Psoas muscle (tissue), 8 donors: ENCODE measurements around the gene GSC2. TPM values are rescaled to one million over a fixed set of nuclear protein-coding genes. Genes with fewer than 3 reads are reported as not detected.

Experiments
- ATAC-seq, 4 donors: fragments of 200-7000 bp; cut with Tn5 transposase; one replicate each; pipeline ENCODE4 v1.9.1; 2020; ENCODE audit warnings: moderate library complexity in 3 of 4, mild to moderate bottlenecking in 2 of 4
- DNase-seq, 2 donors: peaks; one replicate each; pipeline ENCODE4 v3.0.0-alpha.2; 2020
- H3K27ac ChIP-seq: fragments of 200-600 bp; one replicate; pipeline ENCODE4 v1.8.0; 2022
- H3K27me3 ChIP-seq, 3 donors: fragments of 200-600 bp in 1 of 3; one replicate each; pipeline versions ENCODE4 v1.6.1 to v1.8.0; 2013 to 2022; ENCODE audit warnings: low read length in 2 of 3, mild to moderate bottlenecking in 2 of 3, moderate library complexity in 1 of 3; ENCODE audit not compliant: insufficient read depth in 3 of 3
- H3K36me3 ChIP-seq, 2 donors: fragments of 200-600 bp in 1 of 2; one replicate each; pipeline versions ENCODE4 v1.6.1 to v1.8.0; 2013 to 2022; ENCODE audit warnings: low read depth in 1 of 2, mild to moderate bottlenecking in 1 of 2, moderate library complexity in 1 of 2; ENCODE audit not compliant: insufficient read depth in 1 of 2
- H3K4me1 ChIP-seq: fragments of 200-600 bp; one replicate; pipeline ENCODE4 v1.8.0; 2022
- H3K4me3 ChIP-seq: fragments of 200-600 bp; one replicate; pipeline ENCODE4 v1.8.0; 2022; ENCODE audit warnings: mild to moderate bottlenecking
- H3K9me3 ChIP-seq: fragments of 200-600 bp; one replicate; pipeline ENCODE4 v1.8.0; 2022
- WGBS, 3 donors: extraction: QIAGEN DNeasy Blood & Tissue Kit; methylation state at CpG; one replicate each; pipeline versions ENCODE4 v1.1.6 to v1.1.7; 2013; 5-methylcytosine and 5-hydroxymethylcytosine counted together
- intact Hi-C, 2 donors: fragments of 100-400 bp; cut with DNase I; formaldehyde crosslinking; loops; one replicate each; pipeline versions ENCODE4 v1.11.0 to v1.14.2; 2022
- polyA plus RNA-seq, 3 donors: library from polyadenylated mRNA; stranded (reverse); fragments of 200-250 nt; gene quantifications; one replicate each; pipeline ENCODE4 v1.2.3, GENCODE V29; 2013
- total RNA-seq, 4 donors: library from RNA; stranded (reverse); fragmentation: NEBNext Ultra II Directional in 2 of 4; extraction: Animal tissue kit (Norgen Biotek cat#: 25700) in 2 of 4; gene quantifications; one replicate each; pipeline versions ENCODE4 v1.2.1 to v1.2.4, GENCODE V29; 2021 to 2023
- TF ChIP-seq, protein P1 (sequence below): fragments of 200-600 bp; IDR thresholded peaks from one replicate; pipeline ENCODE4 v1.8.0; 2022; ENCODE audit warnings: antibody characterized with exemption
- donor health status: healthy with polysubstance abuse.
- donor health status: DM: no; HTN: no; CAD: no; lungs with moderate emphysema.
- donor health status: Bipolar disorder and iron deficiency.
- donor health status: healthy.
- donor health status: DM: yes; HTN: yes; CAD: no.
- donor health status: DM: no; HTN: no; CAD: no.
- donor health status: DM: no; HTN: no; CAD: no.
- donor health status: DM: yes; HTN: yes; CAD: no.

Gene GSC2
- total and polyA plus RNA-seq, 7 donors: not detected

DNA sequence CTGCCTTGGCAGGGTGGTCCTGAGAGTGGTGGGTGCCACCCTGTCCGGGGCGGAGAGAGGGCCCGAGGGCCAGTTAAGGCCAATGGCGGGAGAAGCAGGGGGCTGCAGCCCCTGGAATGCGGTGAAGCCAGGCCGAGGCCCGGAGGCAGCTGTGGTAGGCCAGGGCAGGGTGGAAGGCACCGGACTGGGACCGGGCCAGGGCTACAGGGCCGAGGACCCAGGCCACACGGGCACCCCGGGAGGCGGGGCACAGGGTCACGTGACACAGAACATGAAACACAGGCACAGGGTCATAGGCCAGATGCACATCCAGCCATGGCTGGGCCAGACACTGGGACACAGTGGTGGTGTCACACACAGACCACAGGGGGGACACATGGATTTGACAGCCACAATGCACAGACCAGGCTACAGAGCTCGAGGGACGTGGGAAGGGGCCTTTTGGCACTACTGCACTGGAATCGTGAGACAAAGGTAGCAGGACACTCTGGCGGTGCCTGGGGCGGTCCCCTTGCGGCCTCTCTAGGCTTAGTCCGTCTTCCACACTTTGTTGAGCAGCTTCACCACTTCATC is 25.6 kb upstream of the GSC2 start:
- WGBS, 3 donors: 65 to 71% (median 69%) methylated on average over 20 to 21 of the region's 21 CpGs
- TF ChIP-seq, protein P1, sequence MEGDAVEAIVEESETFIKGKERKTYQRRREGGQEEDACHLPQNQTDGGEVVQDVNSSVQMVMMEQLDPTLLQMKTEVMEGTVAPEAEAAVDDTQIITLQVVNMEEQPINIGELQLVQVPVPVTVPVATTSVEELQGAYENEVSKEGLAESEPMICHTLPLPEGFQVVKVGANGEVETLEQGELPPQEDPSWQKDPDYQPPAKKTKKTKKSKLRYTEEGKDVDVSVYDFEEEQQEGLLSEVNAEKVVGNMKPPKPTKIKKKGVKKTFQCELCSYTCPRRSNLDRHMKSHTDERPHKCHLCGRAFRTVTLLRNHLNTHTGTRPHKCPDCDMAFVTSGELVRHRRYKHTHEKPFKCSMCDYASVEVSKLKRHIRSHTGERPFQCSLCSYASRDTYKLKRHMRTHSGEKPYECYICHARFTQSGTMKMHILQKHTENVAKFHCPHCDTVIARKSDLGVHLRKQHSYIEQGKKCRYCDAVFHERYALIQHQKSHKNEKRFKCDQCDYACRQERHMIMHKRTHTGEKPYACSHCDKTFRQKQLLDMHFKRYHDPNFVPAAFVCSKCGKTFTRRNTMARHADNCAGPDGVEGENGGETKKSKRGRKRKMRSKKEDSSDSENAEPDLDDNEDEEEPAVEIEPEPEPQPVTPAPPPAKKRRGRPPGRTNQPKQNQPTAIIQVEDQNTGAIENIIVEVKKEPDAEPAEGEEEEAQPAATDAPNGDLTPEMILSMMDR: no peak
- no peak overlapping the region for H3K4me3 ChIP-seq
- DNase-seq: peak in 1 of 2 donors; percentile 58
- peaks cover 0 to 31% of the 10 kb centered on the region in 2 donors for H3K36me3 ChIP-seq
- intact Hi-C loops: loop anchor here in 1 of 2 donors (5.0 kb wide), 1 partner anchor 33 kb away; the partner anchor contains the start of gene ESS2
- peaks cover 23% of the 10 kb centered on the region for H3K4me1 ChIP-seq
- no peaks in the 10 kb centered on the region for H3K9me3 ChIP-seq
- H3K27me3 ChIP-seq: no peaks in the 10 kb centered on the region
- H3K27ac ChIP-seq: no peak overlapping the region
- ATAC-seq: no peak

GRCh38 chr22:19175026-19175601 is 25.0 kb upstream of the GSC2 start:
- peak overlapping the region; percentile 60 for H3K27ac ChIP-seq
- peaks cover 0 to 25% of the 10 kb centered on the region in 2 donors for H3K36me3 ChIP-seq
- no peaks in the 10 kb centered on the region for H3K27me3 ChIP-seq
- intact Hi-C loops: loop anchor here in 1 of 2 donors (5.0 kb wide), 1 partner anchor 33 kb away; the partner anchor contains the start of gene ESS2
- peaks cover 27% of the 10 kb centered on the region for H3K4me1 ChIP-seq
- no peak for ATAC-seq
- no peak overlapping the region for H3K4me3 ChIP-seq
- no peaks in the 10 kb centered on the region for H3K9me3 ChIP-seq
- peak in 1 of 2 donors; percentile 58 for DNase-seq
- TF ChIP-seq, protein P1: no peak
- 56 to 66% (median 65%) methylated on average over 7 of the region's 7 CpGs for WGBS, 3 donors

DNA sequence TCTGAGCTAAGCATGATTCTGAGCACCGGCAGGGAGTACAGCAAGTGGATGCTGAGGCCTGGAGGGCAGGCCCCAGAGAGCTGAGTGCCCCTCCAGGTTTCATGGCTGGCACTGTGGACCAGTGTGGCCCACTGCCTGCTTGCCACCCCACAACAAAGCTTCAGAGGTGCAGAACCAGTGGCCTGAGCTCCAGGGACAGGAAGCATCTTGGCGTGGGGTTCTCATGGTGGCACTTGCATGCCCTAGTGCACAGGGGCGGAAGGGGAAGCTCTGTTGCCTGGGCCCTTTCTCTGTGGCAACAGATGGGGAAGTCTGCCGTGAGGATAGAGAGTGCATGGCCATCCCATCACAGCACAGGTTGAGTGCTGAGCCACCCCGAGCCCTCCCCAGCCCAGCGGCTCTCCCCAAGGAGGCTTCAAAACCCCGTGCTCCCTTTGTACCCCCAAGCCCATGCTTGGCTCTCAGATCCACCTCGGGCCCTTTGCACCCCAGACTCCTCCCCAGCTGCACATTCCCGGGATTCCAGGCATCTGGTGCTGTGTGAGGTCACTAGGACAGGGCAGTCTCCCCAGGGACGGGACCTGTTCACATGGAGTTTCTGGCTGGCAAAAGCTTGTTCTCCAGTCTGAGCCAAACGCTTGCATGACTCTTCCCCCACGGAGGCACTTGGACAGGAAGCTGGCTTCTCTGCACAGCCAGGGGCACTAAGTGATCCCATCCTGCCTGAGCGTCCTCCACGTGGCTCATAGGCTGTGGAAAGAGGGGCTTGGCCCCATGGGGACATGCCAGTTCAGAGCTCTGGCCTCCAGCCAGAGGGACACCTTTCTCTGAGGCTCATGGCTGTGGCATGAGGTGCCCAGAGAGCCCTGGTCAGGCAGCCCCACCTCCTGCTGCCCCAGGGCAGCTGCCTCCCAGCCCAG is 24.3 kb upstream of the GSC2 start:
- Histone ChIP-seq H3K4me3 (no peak overlapping the region), H3K9me3 (no peaks in the 10 kb centered on the region), H3K36me3 (peaks cover 0 to 18% of the 10 kb centered on the region in 2 donors), H3K27ac (peak overlapping the region; percentile 60), H3K4me1 (peaks cover 26% of the 10 kb centered on the region), H3K27me3 (no peaks in the 10 kb centered on the region)
- WGBS, 3 donors: 29 to 39% (median 32%) methylated on average over 14 of the region's 14 CpGs
- DNase-seq: peak; percentile 72 to 85
- peak in 3 of 4 donors; percentile 14 to 34 (median 23) for ATAC-seq
- TF ChIP-seq, protein P1: no peak
- intact Hi-C loops: loop anchor here in 1 of 2 donors (5.0 kb wide), 1 partner anchor 32 kb away; the partner anchor contains the start of gene ESS2

DNA sequence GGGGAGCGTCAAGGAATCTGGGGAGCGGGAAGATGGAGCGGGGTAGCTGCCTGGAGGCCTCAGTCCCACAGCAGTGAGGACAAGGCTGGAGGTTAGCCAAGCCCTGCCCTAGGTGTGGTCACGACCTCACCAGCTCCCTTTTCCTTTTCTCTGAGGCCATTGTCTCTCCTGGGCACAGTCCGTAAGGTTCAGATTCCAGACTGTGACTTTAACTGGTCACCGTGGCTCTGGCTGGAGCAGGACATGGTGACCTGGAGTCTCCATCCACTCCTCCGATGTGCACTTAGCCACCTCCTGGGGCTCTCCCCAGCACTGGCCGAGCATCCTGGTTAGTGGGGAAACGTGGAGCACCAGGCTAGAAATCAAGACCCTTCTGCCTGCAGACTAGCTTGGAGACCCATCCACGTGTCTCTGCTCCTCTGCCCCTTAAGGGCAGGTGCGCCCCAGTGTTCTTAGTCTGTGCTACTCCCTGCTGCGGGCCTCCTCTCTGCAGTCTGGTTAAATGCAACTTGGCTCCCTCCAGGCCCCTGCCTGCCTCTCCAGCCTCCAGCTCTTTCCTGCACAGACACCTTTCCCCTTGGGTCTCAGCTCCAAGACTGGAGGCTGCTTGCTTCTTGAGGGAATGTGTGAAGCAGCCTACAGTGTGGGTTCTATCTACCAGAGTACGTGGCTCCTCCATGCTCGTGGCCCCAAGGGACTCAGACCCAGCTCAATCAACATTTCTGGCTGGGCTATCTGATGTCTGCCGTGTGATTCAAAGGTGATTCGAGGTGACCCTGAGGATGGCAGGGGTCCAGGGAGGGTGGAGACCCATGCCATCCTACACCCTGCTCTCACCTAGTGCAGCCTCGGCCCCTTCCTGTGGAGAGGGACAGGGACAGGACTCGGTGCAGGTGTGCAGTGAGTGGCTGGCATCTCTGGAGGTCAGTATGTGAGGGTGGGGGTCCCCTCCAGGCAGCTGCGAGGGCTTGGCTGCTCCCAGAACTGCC is 23.2 kb upstream of the GSC2 start:
- TF ChIP-seq, protein P1: no peak
- Histone ChIP-seq H3K9me3 (no peaks in the 10 kb centered on the region), H3K4me3 (peak overlapping the region; percentile 81), H3K36me3 (peaks cover 0 to 18% of the 10 kb centered on the region in 2 donors), H3K27ac (peak overlapping the region; percentile 41), H3K27me3 (peaks cover 0 to 8% (median 6%) of the 10 kb centered on the region in 3 donors), H3K4me1 (peaks cover 21% of the 10 kb centered on the region)
- intact Hi-C loops: no loop called here
- ATAC-seq: no peak
- WGBS, 3 donors: 51 to 61% (median 54%) methylated on average over 19 of the region's 19 CpGs
- DNase-seq: no peak
